HepG2 (cell line): Measurements from ENCODE around the gene DPAGT1. TPM values are rescaled to one million over a fixed set of nuclear protein-coding genes. Genes with fewer than 3 reads are reported as not detected.

Experiments used
- ADNP ChIP-seq: sonication (generic); formaldehyde crosslinking; IDR thresholded peaks from 2 replicates; pipeline ENCODE4 v1.4.0; 2020; ENCODE audit warnings: missing genetic modification reagents
- BRD4 ChIP-seq: sonication (generic); formaldehyde crosslinking; IDR thresholded peaks from 2 replicates; pipeline ENCODE4 v1.4.0; 2020; ENCODE audit warnings: missing genetic modification reagents
- CBFB ChIP-seq: sonication (generic); formaldehyde crosslinking; IDR thresholded peaks from 2 replicates; pipeline ENCODE4 v1.4.0; 2020; ENCODE audit warnings: missing genetic modification reagents
- CBX2 ChIP-seq, 2 experiments: fragments of 200-600 bp in 1 of 2; sonication (generic); formaldehyde crosslinking in 1 of 2; IDR thresholded peaks; 2 replicates each; pipeline versions ENCODE4 v1.7.0 to v1.8.1; 2018 to 2022; ENCODE audit warnings: low read depth in 2 of 2, low read length in 1 of 2, mild to moderate bottlenecking in 1 of 2, missing genetic modification reagents in 1 of 2
- ELF3 ChIP-seq: IDR thresholded peaks from 2 replicates; pipeline ENCODE4 v1.6.1; 2016; ENCODE audit warnings: missing genetic modification reagents, missing compliant biosample characterization
- ETV6 ChIP-seq: sonication (generic); formaldehyde crosslinking; conservative IDR thresholded peaks from 2 replicates; pipeline ENCODE4 v1.4.0; 2020; ENCODE audit warnings: missing genetic modification reagents
- IRF2 ChIP-seq: IDR thresholded peaks from 2 replicates; pipeline ENCODE4 v1.6.1; 2018; ENCODE audit warnings: missing genetic modification reagents, missing compliant biosample characterization
- NRL ChIP-seq: sonication (generic); formaldehyde crosslinking; IDR thresholded peaks from 2 replicates; pipeline ENCODE4 v1.5.0; 2020; ENCODE audit warnings: missing genetic modification reagents, mild to moderate bottlenecking, moderate library complexity, borderline replicate concordance
- POLR2AphosphoS5 ChIP-seq: IDR thresholded peaks from 2 replicates; pipeline ENCODE4 v1.6.1; 2012; ENCODE audit warnings: low read depth, low read length
- POLR2G ChIP-seq: fragments of 200-400 bp; formaldehyde crosslinking; IDR thresholded peaks from 2 replicates; pipeline ENCODE4 v1.6.1; 2018; ENCODE audit warnings: mild to moderate bottlenecking, low read depth, low read length, moderate library complexity
- RFXANK ChIP-seq: IDR thresholded peaks from 2 replicates; pipeline ENCODE4 v1.6.1; 2016
- SOX5 ChIP-seq: IDR thresholded peaks from 2 replicates; pipeline ENCODE4 v1.6.1; 2016; ENCODE audit warnings: borderline replicate concordance
- SP140L ChIP-seq: sonication (generic); formaldehyde crosslinking; IDR thresholded peaks from 2 replicates; pipeline ENCODE4 v1.4.0; 2020; ENCODE audit warnings: missing genetic modification reagents, borderline replicate concordance
- ZFP37 ChIP-seq: sonication (generic); formaldehyde crosslinking; IDR thresholded peaks from 2 replicates; pipeline ENCODE4 v1.4.0; 2020; ENCODE audit warnings: missing genetic modification reagents, borderline replicate concordance
- ZFP82 ChIP-seq: sonication (generic); formaldehyde crosslinking; IDR thresholded peaks from 2 replicates; pipeline ENCODE4 v1.5.1; 2020; ENCODE audit warnings: mild to moderate bottlenecking, missing genetic modification reagents, borderline replicate concordance
- ZNF253 ChIP-seq: sonication (generic); formaldehyde crosslinking; IDR thresholded peaks from 2 replicates; pipeline ENCODE4 v1.8.0; 2022; ENCODE audit warnings: mild to moderate bottlenecking, missing genetic modification reagents, borderline replicate concordance
- ZNF616 ChIP-seq: sonication (generic); formaldehyde crosslinking; IDR thresholded peaks from 2 replicates; pipeline ENCODE4 v1.5.0; 2020; ENCODE audit warnings: low read depth, mild to moderate bottlenecking, missing genetic modification reagents
- polyA plus RNA-seq, 8 experiments: library from polyadenylated mRNA; depleted of rRNA in 3 of 8; stranded (reverse) in 7 of 8; unstranded in 1 of 8; fragments of >200 nt; fragmentation: Illumina TruSeq in 4 of 8; extraction: Trizol in 4 of 8; gene quantifications; 2 replicates each; pipeline versions ENCODE4 v1.2.1 to v1.2.3, GENCODE V29; 2011 to 2016; ENCODE audit warnings: low read depth in 4 of 8, missing spikeins in 1 of 8, mixed read lengths in 1 of 8; ENCODE audit not compliant: insufficient read depth in 1 of 8
- total RNA-seq, 5 experiments: library from RNA; depleted of rRNA; stranded (reverse); fragments of >200 nt; fragmentation: Illumina TruSeq; extraction: Trizol; gene quantifications; 2 replicates each; pipeline ENCODE4 v1.2.3, GENCODE V29; 2016; ENCODE audit warnings: low read depth in 1 of 5
- TF ChIP-seq, protein P1 (sequence below): IDR thresholded peaks from 2 replicates; pipeline ENCODE4 v1.6.1; 2012; ENCODE audit warnings: low read length, improper control_type of control experiment
- TF ChIP-seq, protein P2 (sequence below): sonication (generic); formaldehyde crosslinking; IDR thresholded peaks from 2 replicates; pipeline ENCODE4 v1.4.0; 2020; ENCODE audit warnings: missing genetic modification reagents
- TF ChIP-seq, protein P3 (sequence below): sonication (generic); formaldehyde crosslinking; IDR thresholded peaks from 2 replicates; pipeline ENCODE4 v1.4.0; 2020; ENCODE audit warnings: missing genetic modification reagents, borderline replicate concordance

The DPAGT1 gene
- total and polyA plus RNA-seq, 2 of the 13 experiments (the other 11 are each of a cell fraction or from before 2014, with no cell fraction given): 37.6 to 70.7 TPM

DNA sequence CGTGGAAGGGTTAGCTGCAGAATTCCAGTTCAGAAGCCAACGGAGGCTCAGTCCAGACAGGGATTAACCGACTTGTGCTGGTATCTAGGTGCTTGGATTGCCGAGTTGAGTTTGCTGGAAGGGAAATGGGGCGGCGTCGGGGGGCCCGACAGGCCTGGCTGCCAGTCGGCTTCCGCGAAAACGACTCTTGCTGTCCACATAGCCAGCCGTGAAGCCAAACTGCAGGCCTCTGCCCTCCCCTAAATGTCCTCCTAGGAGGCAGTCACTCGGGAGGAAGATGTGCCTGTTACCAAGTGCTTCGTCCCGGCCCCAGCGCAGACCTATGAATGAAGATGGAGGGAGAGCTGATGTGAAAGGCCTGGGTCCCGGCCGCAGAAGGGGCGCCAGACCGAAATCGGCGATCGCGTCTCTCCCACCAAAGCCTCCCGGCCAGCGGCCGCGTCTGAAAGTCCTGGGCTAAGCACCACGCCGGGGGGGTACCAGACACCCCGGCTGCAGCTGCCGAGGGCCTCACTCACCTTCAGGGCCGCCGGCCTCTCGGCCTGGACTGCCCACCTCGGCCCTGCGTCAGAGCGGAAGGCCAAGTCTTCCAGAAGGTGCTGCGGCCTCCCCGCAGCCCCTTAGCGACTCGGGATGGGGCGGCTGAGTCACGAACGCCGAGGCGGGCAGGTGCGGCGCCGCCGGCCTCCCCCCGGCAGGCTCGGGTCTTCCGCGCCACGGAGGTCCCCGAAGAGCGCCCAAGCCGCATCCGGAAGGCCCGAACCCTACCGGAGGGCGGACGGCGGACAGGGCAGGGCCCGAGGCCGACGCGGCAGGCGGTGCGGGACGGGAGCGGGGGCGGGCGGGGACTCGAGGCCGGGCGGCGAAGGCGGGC is 7.5 kb downstream of the DPAGT1 start (continued):
- TF ChIP-seq, protein P1, sequence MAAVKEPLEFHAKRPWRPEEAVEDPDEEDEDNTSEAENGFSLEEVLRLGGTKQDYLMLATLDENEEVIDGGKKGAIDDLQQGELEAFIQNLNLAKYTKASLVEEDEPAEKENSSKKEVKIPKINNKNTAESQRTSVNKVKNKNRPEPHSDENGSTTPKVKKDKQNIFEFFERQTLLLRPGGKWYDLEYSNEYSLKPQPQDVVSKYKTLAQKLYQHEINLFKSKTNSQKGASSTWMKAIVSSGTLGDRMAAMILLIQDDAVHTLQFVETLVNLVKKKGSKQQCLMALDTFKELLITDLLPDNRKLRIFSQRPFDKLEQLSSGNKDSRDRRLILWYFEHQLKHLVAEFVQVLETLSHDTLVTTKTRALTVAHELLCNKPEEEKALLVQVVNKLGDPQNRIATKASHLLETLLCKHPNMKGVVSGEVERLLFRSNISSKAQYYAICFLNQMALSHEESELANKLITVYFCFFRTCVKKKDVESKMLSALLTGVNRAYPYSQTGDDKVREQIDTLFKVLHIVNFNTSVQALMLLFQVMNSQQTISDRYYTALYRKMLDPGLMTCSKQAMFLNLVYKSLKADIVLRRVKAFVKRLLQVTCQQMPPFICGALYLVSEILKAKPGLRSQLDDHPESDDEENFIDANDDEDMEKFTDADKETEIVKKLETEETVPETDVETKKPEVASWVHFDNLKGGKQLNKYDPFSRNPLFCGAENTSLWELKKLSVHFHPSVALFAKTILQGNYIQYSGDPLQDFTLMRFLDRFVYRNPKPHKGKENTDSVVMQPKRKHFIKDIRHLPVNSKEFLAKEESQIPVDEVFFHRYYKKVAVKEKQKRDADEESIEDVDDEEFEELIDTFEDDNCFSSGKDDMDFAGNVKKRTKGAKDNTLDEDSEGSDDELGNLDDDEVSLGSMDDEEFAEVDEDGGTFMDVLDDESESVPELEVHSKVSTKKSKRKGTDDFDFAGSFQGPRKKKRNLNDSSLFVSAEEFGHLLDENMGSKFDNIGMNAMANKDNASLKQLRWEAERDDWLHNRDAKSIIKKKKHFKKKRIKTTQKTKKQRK: no peak
- TF ChIP-seq BRD4 (CRISPR knock-in tag) (no peak; the same call in 1 of the 2 replicates), RFXANK (no peak), ZNF253 (CRISPR knock-in tag) (0 out of 2 replicates have a peak, but pooled peaks have one; percentile 51), CBFB (no peak), CBX2 (IDR thresholded peaks at IDR 0.05; ENCODE audit: low read depth, low read length) (no peak), CBX2 (CRISPR knock-in tag; IDR thresholded peaks at IDR 0.05; ENCODE audit: low read depth) (no peak), ADNP (CRISPR knock-in tag) (no peak), ZFP82 (no peak), ETV6 (no peak), NRL (CRISPR knock-in tag) (no peak), IRF2 (CRISPR knock-in tag) (no peak), ZNF616 (peak; percentile 17; the same call in 1 of the 2 replicates), ELF3 (no peak), SP140L (CRISPR knock-in tag) (no peak), POLR2AphosphoS5 (peak; percentile 10; the same call in 1 of the 2 replicates), ZFP37 (CRISPR knock-in tag) (no peak), POLR2G (peak; percentile 60), SOX5 (CRISPR knock-in tag) (no peak)
- TF ChIP-seq, protein P2, sequence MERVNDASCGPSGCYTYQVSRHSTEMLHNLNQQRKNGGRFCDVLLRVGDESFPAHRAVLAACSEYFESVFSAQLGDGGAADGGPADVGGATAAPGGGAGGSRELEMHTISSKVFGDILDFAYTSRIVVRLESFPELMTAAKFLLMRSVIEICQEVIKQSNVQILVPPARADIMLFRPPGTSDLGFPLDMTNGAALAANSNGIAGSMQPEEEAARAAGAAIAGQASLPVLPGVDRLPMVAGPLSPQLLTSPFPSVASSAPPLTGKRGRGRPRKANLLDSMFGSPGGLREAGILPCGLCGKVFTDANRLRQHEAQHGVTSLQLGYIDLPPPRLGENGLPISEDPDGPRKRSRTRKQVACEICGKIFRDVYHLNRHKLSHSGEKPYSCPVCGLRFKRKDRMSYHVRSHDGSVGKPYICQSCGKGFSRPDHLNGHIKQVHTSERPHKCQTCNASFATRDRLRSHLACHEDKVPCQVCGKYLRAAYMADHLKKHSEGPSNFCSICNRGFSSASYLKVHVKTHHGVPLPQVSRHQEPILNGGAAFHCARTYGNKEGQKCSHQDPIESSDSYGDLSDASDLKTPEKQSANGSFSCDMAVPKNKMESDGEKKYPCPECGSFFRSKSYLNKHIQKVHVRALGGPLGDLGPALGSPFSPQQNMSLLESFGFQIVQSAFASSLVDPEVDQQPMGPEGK (CRISPR knock-in tag): no peak
- TF ChIP-seq, protein P3, sequence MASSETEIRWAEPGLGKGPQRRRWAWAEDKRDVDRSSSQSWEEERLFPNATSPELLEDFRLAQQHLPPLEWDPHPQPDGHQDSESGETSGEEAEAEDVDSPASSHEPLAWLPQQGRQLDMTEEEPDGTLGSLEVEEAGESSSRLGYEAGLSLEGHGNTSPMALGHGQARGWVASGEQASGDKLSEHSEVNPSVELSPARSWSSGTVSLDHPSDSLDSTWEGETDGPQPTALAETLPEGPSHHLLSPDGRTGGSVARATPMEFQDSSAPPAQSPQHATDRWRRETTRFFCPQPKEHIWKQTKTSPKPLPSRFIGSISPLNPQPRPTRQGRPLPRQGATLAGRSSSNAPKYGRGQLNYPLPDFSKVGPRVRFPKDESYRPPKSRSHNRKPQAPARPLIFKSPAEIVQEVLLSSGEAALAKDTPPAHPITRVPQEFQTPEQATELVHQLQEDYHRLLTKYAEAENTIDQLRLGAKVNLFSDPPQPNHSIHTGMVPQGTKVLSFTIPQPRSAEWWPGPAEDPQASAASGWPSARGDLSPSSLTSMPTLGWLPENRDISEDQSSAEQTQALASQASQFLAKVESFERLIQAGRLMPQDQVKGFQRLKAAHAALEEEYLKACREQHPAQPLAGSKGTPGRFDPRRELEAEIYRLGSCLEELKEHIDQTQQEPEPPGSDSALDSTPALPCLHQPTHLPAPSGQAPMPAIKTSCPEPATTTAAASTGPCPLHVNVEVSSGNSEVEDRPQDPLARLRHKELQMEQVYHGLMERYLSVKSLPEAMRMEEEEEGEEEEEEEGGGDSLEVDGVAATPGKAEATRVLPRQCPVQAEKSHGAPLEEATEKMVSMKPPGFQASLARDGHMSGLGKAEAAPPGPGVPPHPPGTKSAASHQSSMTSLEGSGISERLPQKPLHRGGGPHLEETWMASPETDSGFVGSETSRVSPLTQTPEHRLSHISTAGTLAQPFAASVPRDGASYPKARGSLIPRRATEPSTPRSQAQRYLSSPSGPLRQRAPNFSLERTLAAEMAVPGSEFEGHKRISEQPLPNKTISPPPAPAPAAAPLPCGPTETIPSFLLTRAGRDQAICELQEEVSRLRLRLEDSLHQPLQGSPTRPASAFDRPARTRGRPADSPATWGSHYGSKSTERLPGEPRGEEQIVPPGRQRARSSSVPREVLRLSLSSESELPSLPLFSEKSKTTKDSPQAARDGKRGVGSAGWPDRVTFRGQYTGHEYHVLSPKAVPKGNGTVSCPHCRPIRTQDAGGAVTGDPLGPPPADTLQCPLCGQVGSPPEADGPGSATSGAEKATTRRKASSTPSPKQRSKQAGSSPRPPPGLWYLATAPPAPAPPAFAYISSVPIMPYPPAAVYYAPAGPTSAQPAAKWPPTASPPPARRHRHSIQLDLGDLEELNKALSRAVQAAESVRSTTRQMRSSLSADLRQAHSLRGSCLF (CRISPR knock-in tag): no peak
